Measurements from ENCODE around the gene TTPAL. TPM values are rescaled to one million over a fixed set of nuclear protein-coding genes. Genes with fewer than 3 reads are reported as not detected.

The TTPAL gene
- total and polyA plus RNA-seq, 8 donors = 2.1 to 18.3 (median 4.8) TPM

DNA sequence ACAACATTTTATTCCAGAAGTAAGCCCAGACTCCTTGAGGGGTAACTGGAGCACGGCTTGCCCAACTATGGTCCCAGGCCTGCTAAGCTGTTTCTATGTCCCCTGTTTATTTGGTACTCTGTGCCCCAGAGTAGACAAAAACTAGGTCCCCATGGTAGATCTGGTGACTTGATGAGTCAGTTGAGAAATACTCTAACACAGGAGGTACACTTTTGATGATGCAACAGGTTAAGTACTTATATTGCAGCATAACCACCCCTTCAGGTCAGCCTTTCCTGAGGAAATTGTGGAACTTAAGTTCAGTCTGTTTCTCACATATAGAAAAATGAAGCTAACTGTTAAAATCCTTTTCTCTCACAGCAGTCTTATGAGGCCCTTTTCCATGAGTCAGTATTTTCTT is 19.6 kb downstream of the TTPAL start:
- intact Hi-C loops (cut with DNase I; ENCODE audit: low total_unique reads) = no loop called here
- peaks cover 62 to 100% (median 99%) of the 10 kb centered on the region in 4 donors for H3K36me3 ChIP-seq

DNA sequence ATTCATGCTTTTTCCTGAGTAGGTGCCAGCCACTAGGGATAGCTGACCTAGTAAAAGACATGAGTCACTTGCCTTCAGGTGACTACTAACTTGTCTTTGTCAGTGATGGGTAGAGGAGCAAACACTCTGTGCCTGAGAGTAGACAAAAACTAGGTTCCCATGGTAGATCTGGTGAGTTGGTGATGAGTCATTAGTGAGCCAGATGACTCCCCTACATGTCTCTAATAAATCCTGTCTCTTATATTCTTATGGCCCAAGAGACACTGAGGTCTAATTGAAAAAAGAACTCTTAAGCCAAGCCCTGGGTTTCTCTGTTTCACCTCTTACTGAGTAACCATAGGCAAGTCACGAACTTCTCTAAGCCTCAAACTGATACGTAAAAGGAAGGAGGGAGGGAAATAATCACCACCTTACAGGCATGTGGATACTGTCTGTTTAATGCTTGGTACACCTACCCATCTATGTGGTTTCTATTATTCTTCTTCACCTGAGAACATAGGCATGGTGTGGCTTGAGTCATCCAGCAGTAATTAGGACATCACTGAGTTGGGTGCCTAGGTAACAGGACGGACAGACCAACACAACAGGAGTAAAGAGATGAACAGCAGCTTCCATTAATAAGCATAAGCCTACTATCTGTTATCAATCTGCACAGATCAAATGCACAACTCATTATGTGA is 20.3 kb downstream of the TTPAL start:
- intact Hi-C loops (cut with DNase I; ENCODE audit: low total_unique reads) = no loop called here
- H3K27me3 ChIP-seq = no peaks in the 10 kb centered on the region
- peaks cover 69 to 100% (median 100%) of the 10 kb centered on the region in 4 donors for H3K36me3 ChIP-seq
- no peaks in the 10 kb centered on the region for H3K9me3 ChIP-seq
- no peak for DNase-seq
- H3K4me1 ChIP-seq = peaks cover 0 to 29% (median 6%) of the 10 kb centered on the region in 4 donors
- TF ChIP-seq POLR2A (IDR thresholded peaks at IDR 0.05) (no peak), EP300 (IDR thresholded peaks at IDR 0.05) (no peak), POLR2AphosphoS5 (IDR thresholded peaks at IDR 0.05) (no peak)
- TF ChIP-seq, protein P1, sequence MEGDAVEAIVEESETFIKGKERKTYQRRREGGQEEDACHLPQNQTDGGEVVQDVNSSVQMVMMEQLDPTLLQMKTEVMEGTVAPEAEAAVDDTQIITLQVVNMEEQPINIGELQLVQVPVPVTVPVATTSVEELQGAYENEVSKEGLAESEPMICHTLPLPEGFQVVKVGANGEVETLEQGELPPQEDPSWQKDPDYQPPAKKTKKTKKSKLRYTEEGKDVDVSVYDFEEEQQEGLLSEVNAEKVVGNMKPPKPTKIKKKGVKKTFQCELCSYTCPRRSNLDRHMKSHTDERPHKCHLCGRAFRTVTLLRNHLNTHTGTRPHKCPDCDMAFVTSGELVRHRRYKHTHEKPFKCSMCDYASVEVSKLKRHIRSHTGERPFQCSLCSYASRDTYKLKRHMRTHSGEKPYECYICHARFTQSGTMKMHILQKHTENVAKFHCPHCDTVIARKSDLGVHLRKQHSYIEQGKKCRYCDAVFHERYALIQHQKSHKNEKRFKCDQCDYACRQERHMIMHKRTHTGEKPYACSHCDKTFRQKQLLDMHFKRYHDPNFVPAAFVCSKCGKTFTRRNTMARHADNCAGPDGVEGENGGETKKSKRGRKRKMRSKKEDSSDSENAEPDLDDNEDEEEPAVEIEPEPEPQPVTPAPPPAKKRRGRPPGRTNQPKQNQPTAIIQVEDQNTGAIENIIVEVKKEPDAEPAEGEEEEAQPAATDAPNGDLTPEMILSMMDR (IDR thresholded peaks at IDR 0.05) = no peak
- H3K4me3 ChIP-seq = no peak overlapping the region
- H3K27ac ChIP-seq = peak overlapping the region in 4 of 5 donors; percentile 9 to 69 (median 48)
- 75 to 85% (median 80%) methylated on average over 3 of the region's 3 CpGs for WGBS, 5 donors

More for the DNA sequence above, 19.6 kb downstream of the TTPAL start:
- peaks cover 0 to 29% (median 6%) of the 10 kb centered on the region in 4 donors for H3K4me1 ChIP-seq
- H3K4me3 ChIP-seq = no peak overlapping the region
- H3K9me3 ChIP-seq = no peaks in the 10 kb centered on the region
- H3K27ac ChIP-seq = peak overlapping the region in 4 of 5 donors; percentile 17 to 69 (median 48)
- H3K27me3 ChIP-seq = no peaks in the 10 kb centered on the region
- TF ChIP-seq POLR2A (IDR thresholded peaks at IDR 0.05) (no peak), EP300 (IDR thresholded peaks at IDR 0.05) (no peak), POLR2AphosphoS5 (IDR thresholded peaks at IDR 0.05) (no peak)
- TF ChIP-seq, protein P1 (IDR thresholded peaks at IDR 0.05) = no peak
- no peak for DNase-seq
- 82 to 100% (median 90%) methylated on average over 1 of the region's 1 CpG for WGBS, 5 donors

DNA sequence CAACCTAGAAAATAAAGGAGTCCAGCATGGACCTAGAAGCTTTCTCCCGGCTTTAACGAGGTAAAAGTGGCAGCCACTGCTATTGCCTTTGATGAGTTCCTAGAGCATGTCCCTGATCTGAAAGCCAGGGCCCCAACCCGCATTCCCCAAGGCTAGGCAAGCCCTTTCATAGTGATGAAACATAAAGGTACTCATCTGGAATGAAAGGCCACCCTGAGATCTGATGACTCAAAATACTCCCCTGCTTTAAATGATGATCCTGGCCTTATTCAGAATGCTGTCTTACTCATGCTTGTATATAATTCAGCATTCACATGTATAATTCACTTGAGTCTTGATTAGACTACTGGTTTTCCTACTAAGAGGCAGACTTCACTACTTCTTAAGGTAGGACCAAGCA is 21.3 kb downstream of the TTPAL start:
- no peaks in the 10 kb centered on the region for H3K27me3 ChIP-seq
- no peak for DNase-seq
- intact Hi-C loops (cut with DNase I; ENCODE audit: low total_unique reads) = no loop called here

DNA sequence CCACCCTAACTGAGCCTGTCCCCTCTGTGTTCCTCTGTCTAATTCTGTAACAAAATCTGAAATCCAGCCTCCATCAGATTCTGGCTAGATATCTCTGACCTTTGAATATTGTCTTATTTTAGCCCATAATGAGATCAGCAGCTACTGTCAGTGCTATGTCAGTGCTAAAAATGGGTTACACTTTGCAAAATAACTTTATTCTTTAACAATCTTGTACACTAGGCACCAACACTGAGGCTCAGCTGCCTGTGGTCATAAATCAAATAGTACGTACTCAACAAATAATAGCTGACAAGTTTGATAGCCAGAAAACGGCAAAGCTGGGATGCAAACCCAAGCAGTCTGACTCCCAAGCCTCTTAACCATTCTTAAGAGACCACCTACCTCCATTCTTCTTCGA is 22.1 kb downstream of the TTPAL start:
- intact Hi-C loops (cut with DNase I; ENCODE audit: low total_unique reads) = no loop called here
- TF ChIP-seq POLR2A (IDR thresholded peaks at IDR 0.05) (no peak), EP300 (IDR thresholded peaks at IDR 0.05) (no peak), POLR2AphosphoS5 (IDR thresholded peaks at IDR 0.05) (no peak)
- TF ChIP-seq, protein P1 (IDR thresholded peaks at IDR 0.05) = no peak
- H3K27ac ChIP-seq = peak overlapping the region in 1 of 5 donors; percentile 10

More for the DNA sequence above, 21.3 kb downstream of the TTPAL start:
- Histone ChIP-seq H3K9me3 (no peaks in the 10 kb centered on the region), H3K4me1 (peaks cover 0 to 20% (median 4%) of the 10 kb centered on the region in 4 donors), H3K27ac (peak overlapping the region in 1 of 5 donors; percentile 58), H3K4me3 (no peak overlapping the region), H3K36me3 (peaks cover 69 to 100% (median 100%) of the 10 kb centered on the region in 4 donors)
- 78 to 96% (median 87%) methylated on average over 3 of the region's 3 CpGs for WGBS, 5 donors
- TF ChIP-seq, protein P1 (IDR thresholded peaks at IDR 0.05) = no peak
- TF ChIP-seq POLR2A (IDR thresholded peaks at IDR 0.05) (no peak), EP300 (IDR thresholded peaks at IDR 0.05) (no peak), POLR2AphosphoS5 (IDR thresholded peaks at IDR 0.05) (no peak)

More for the DNA sequence above, 22.1 kb downstream of the TTPAL start:
- DNase-seq = no peak
- Histone ChIP-seq H3K4me3 (no peak overlapping the region), H3K4me1 (peaks cover 0 to 14% (median 3%) of the 10 kb centered on the region in 4 donors), H3K9me3 (no peaks in the 10 kb centered on the region), H3K27me3 (no peaks in the 10 kb centered on the region), H3K36me3 (peaks cover 76 to 100% (median 100%) of the 10 kb centered on the region in 4 donors)
- 66 to 74% (median 71%) methylated on average over 3 of the region's 3 CpGs for WGBS, 5 donors
